DND-41 (cell line): ENCODE results near the gene EMP2.

Experiments used
- ATAC-seq: fragments of 200-7000 bp; cut with Tn5 transposase; 3 replicates; pipeline ENCODE4 v1.9.1; 2021; ENCODE audit warnings: low read depth; ENCODE audit not compliant: insufficient read depth
- DNase-seq: peaks from one replicate; pipeline ENCODE4 v3.0.0-alpha.2; 2020
- H2AFZ ChIP-seq: 2 replicates; pipeline ENCODE4 v1.6.0; 2012; ENCODE audit warnings: low read depth, low read length
- H3K27ac ChIP-seq: 2 replicates; pipeline ENCODE4 v1.5.1; 2012; ENCODE audit warnings: low read length, inconsistent platforms
- H3K27me3 ChIP-seq: fragments of 200-600 bp; sonication (generic); 2 replicates; pipeline ENCODE4 v1.6.0; 2012; ENCODE audit warnings: low read length, mild to moderate bottlenecking, inconsistent platforms; ENCODE audit not compliant: insufficient read depth, poor library complexity
- H3K36me3 ChIP-seq: 2 replicates; pipeline ENCODE4 v1.5.1; 2012; ENCODE audit warnings: low read length, inconsistent platforms; ENCODE audit not compliant: insufficient read depth
- H3K4me1 ChIP-seq: 2 replicates; pipeline ENCODE4 v1.5.1; 2012; ENCODE audit warnings: mild to moderate bottlenecking, low read length; ENCODE audit not compliant: insufficient read depth
- H3K4me2 ChIP-seq: 2 replicates; pipeline ENCODE4 v1.6.0; 2012; ENCODE audit warnings: mild to moderate bottlenecking, moderate library complexity, low read length, inconsistent platforms; ENCODE audit not compliant: insufficient read depth
- H3K4me3 ChIP-seq, 2 experiments: fragments of 200-600 bp in 1 of 2; shearing (Covaris generic) in 1 of 2; 2 replicates each; pipeline ENCODE4 v1.5.1; 2012 to 2016; ENCODE audit warnings: inconsistent platforms in 2 of 2, low read length in 2 of 2, mild to moderate bottlenecking in 2 of 2, low read depth in 1 of 2, moderate library complexity in 1 of 2
- H3K79me2 ChIP-seq: 2 replicates; pipeline ENCODE4 v1.6.0; 2012; ENCODE audit warnings: low read length, inconsistent platforms; ENCODE audit not compliant: insufficient read depth
- H3K9ac ChIP-seq: 2 replicates; pipeline ENCODE4 v1.6.0; 2012; ENCODE audit warnings: low read depth, mild to moderate bottlenecking, inconsistent platforms, low read length, moderate library complexity
- H3K9me3 ChIP-seq: 2 replicates; pipeline ENCODE4 v1.5.1; 2012; ENCODE audit warnings: low read length, moderate library complexity, mild to moderate bottlenecking, inconsistent platforms; ENCODE audit not compliant: insufficient read depth, severe bottlenecking
- H4K20me1 ChIP-seq: 2 replicates; pipeline ENCODE4 v1.6.0; 2012; ENCODE audit warnings: low read length; ENCODE audit not compliant: insufficient read depth
- EZH2 ChIP-seq: IDR thresholded peaks from 3 replicates; pipeline ENCODE4 v1.6.1; 2012; ENCODE audit warnings: borderline replicate concordance, low read depth, mild to moderate bottlenecking, moderate library complexity, low read length, inconsistent platforms; ENCODE audit not compliant: severe bottlenecking
- TF ChIP-seq, protein P1 (sequence below): IDR thresholded peaks from 2 replicates; pipeline ENCODE4 v1.5.1; 2012; ENCODE audit warnings: borderline replicate concordance, low read length, moderate library complexity, mild to moderate bottlenecking; ENCODE audit not compliant: poor library complexity, severe bottlenecking; ENCODE audit errors: extremely low read depth

Gene EMP2

DNA sequence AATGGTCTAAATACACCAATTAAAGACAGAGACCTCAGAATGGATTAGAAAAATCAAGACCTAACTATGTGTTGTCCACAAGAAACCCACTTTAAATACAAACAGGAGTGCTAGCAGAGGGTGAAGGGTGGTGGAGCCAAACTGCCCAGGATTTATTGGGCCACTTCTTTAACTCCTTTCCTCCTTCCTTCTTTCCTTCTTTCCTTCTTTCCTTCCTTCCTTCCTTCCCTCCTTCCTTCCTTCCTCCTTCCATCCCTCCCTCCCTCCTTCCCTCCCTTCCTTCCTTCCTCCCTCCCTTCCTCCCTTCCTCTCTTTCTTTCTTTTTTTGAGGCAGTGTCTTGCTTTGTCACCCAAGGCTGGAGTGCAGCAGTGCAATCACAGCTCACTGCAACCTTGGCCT is 34.3 kb upstream of the EMP2 start:
- no peaks in the 10 kb centered on the region for H3K36me3 ChIP-seq
- no peak for TF ChIP-seq EZH2
- TF ChIP-seq, protein P1, sequence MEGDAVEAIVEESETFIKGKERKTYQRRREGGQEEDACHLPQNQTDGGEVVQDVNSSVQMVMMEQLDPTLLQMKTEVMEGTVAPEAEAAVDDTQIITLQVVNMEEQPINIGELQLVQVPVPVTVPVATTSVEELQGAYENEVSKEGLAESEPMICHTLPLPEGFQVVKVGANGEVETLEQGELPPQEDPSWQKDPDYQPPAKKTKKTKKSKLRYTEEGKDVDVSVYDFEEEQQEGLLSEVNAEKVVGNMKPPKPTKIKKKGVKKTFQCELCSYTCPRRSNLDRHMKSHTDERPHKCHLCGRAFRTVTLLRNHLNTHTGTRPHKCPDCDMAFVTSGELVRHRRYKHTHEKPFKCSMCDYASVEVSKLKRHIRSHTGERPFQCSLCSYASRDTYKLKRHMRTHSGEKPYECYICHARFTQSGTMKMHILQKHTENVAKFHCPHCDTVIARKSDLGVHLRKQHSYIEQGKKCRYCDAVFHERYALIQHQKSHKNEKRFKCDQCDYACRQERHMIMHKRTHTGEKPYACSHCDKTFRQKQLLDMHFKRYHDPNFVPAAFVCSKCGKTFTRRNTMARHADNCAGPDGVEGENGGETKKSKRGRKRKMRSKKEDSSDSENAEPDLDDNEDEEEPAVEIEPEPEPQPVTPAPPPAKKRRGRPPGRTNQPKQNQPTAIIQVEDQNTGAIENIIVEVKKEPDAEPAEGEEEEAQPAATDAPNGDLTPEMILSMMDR, result no peak
- DNase-seq, result no peak
- H3K27me3 ChIP-seq, result peaks cover 20% of the 10 kb centered on the region
- no peak overlapping the region for H3K27ac ChIP-seq
- no peak overlapping the region for H3K4me2 ChIP-seq
- no peak overlapping the region for H3K4me3 ChIP-seq
- H3K9me3 ChIP-seq, result no peaks in the 10 kb centered on the region
- H2AFZ ChIP-seq, result no peak overlapping the region
- H4K20me1 ChIP-seq, result no peaks in the 10 kb centered on the region
- no peaks in the 10 kb centered on the region for H3K79me2 ChIP-seq
- no peak overlapping the region for H3K9ac ChIP-seq
- no peaks in the 10 kb centered on the region for H3K4me1 ChIP-seq
- no peak for ATAC-seq

DNA sequence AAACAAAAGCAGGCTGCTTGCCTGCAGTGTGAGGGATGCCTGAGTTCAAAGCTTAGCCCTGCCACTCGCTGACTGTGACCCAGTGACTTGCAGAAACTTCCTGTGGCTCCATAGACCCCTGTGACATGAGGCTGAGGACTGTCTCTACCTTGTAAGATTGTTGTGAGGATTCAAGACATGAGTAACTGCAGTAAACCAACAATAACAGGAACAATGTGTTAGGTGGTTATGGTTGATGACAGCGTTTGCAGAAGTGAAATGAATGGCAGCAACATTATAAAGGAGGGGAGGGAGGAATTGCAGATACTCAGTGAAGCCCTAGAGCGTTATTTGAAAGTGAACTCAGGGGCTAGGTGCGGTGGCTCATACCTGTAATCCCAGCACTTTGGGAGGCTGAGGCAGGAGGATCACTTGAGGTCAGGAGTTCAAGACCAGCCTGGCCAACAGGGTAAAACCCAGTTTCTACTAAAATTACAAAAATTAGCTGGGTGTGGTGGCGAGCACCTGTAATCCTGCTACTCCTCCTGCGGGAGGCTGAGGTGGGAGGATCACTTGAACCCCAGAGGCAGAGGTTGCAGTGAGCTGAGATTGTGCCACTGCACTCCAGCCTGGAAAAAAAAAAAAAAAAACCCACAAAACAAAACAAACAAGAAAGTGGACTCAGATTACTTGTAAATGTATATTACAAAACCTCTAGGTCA is 33.5 kb upstream of the EMP2 start:
- Histone ChIP-seq H3K9ac (no peak overlapping the region), H2AFZ (no peak overlapping the region), H3K27me3 (peaks cover 19% of the 10 kb centered on the region), H3K27ac (no peak overlapping the region), H3K4me1 (no peaks in the 10 kb centered on the region), H3K36me3 (no peaks in the 10 kb centered on the region), H3K4me2 (no peak overlapping the region), H3K79me2 (no peaks in the 10 kb centered on the region), H3K9me3 (no peaks in the 10 kb centered on the region), H4K20me1 (no peaks in the 10 kb centered on the region), H3K4me3 (no peak overlapping the region)
- ATAC-seq, result no peak
- DNase-seq, result no peak
- TF ChIP-seq EZH2, result no peak
- TF ChIP-seq, protein P1, result no peak

DNA sequence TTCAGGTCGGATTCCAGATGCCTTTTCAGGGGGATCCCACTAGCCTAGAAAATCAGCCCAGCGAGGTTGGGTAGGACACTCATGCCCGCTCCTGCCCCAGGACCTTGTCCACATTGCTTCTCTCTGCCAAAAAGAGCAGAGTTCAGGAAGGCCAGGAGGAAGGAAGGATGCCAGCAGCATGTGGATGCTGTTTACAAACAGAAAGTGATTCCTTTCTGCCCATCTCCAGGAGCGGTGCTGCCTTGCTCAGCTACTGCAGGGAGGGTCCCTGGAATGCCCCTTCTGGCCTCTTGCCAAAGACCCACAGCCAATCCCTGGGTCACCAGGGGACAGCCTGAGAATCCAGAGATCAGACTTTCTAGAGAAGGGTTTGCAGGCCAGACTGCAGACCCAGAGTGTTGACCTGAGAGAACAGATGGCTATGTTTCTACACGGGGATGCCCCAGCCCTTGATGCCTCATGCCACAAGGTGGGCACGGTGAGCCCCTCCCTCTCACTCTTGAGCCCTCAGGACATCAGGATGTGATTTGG is 32.3 kb upstream of the EMP2 start:
- Histone ChIP-seq H3K27me3 (peaks cover 7% of the 10 kb centered on the region), H3K27ac (no peak overlapping the region), H4K20me1 (no peaks in the 10 kb centered on the region), H2AFZ (no peak overlapping the region), H3K36me3 (no peaks in the 10 kb centered on the region), H3K4me3 (no peak overlapping the region), H3K4me1 (no peaks in the 10 kb centered on the region), H3K9me3 (no peaks in the 10 kb centered on the region), H3K79me2 (no peaks in the 10 kb centered on the region), H3K9ac (no peak overlapping the region), H3K4me2 (no peak overlapping the region)
- DNase-seq (no peak), ATAC-seq (no peak)
- TF ChIP-seq, protein P1, result no peak
- no peak for TF ChIP-seq EZH2
